Bronchus fibroblast of lung (primary cell): Measurements from ENCODE around the gene USP38. TPM values are rescaled to one million over a fixed set of nuclear protein-coding genes. Genes with fewer than 3 reads are reported as not detected.

Experiments
- total RNA-seq: library from RNA; depleted of rRNA; stranded (reverse); fragments of >200 nt; gene quantifications from 2 replicates; pipeline ENCODE4 v1.2.3, GENCODE V29; 2015

Gene USP38
- total RNA-seq: 10.7 and 11.8 TPM in 2 replicates

GRCh38 chr4:143184503-143185252, at the start of gene USP38:
TSS of gene USP38 (plus strand) at chr4:143184917. CDS start at chr4:143185451, 534 bp downstream.

Other genes with a start within 250 kb of the USP38 start
- 4.6 and 7.6 TPM in 2 replicates for gene GAB1, start 152.0 kb downstream of the USP38 start, total RNA-seq